Measurements from ENCODE around the gene SRMS.

The SRMS gene

DNA sequence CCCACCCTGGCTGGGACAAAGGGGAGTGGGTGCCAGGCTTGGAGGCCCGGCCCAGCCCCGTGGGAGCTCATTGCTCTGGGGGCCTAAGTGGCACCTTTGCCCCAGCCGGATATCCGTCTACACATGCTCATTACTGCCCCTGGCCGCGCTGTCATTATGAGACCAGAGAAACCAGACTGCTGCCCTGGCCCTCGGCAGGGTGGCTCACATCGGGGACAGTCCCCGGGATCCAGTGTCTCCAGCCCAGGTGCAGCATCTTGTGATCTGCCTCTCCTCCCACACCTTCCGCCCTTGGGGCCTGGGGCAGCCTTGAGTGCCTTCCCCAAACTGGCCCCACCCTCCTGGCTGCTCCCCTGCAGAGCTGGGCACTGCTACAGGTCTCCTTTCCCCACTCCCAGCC lies 4.9 kb downstream of the SRMS start:
- Histone ChIP-seq H3K36me3 (ENCODE audit: insufficient read depth, low read length) (no peaks in the 10 kb centered on the region), H3K4me1 (ENCODE audit: insufficient read depth, low read length, poor library complexity, severe bottlenecking) (peaks cover 6% of the 10 kb centered on the region), H2AFZ (ENCODE audit: low read length) (no peak overlapping the region), H3K27me3 (ENCODE audit: insufficient read depth, low read length, poor library complexity, severe bottlenecking) (no peaks in the 10 kb centered on the region), H3K9me2 (replicated peaks; ENCODE audit: low read depth, low read length) (no peaks in the 10 kb centered on the region), H3K79me2 (ENCODE audit: insufficient read depth, low read length) (no peaks in the 10 kb centered on the region), H3K4me3 (ENCODE audit: low read length, poor library complexity, severe bottlenecking) (no peak overlapping the region), H3K4me2 (ENCODE audit: low read depth, low read length, poor library complexity, severe bottlenecking) (no peak overlapping the region), H3F3A (ENCODE audit: low read depth) (no peaks in the 10 kb centered on the region), H3K9me3 (ENCODE audit: insufficient read depth, low read depth, low read length) (no peaks in the 10 kb centered on the region), H4K20me1 (ENCODE audit: insufficient read depth, low read length, poor library complexity, severe bottlenecking) (no peaks in the 10 kb centered on the region), H3K9ac (ENCODE audit: low read depth, low read length, poor library complexity, severe bottlenecking) (no peak overlapping the region)
- no peak for TF ChIP-seq CTCF (conservative IDR thresholded peaks at IDR 0.05; ENCODE audit: low read length)
- TF ChIP-seq EZH2phosphoT487 (IDR thresholded peaks at IDR 0.05; ENCODE audit: borderline replicate concordance) = no peak

GRCh38 chr20:63542031-63542559 lies 5.5 kb downstream of the SRMS start:
- H3K36me3 ChIP-seq (ENCODE audit: insufficient read depth, low read length) = no peaks in the 10 kb centered on the region
- H4K20me1 ChIP-seq (ENCODE audit: insufficient read depth, low read length, poor library complexity, severe bottlenecking) = no peaks in the 10 kb centered on the region
- H2AFZ ChIP-seq (ENCODE audit: low read length) = no peak overlapping the region
- no peaks in the 10 kb centered on the region for H3K9me3 ChIP-seq (ENCODE audit: insufficient read depth, low read depth, low read length)
- H3K4me1 ChIP-seq (ENCODE audit: insufficient read depth, low read length, poor library complexity, severe bottlenecking) = peaks cover 10% of the 10 kb centered on the region
- no peak overlapping the region for H3K9ac ChIP-seq (ENCODE audit: low read depth, low read length, poor library complexity, severe bottlenecking)
- H3F3A ChIP-seq (ENCODE audit: low read depth) = no peaks in the 10 kb centered on the region
- TF ChIP-seq EZH2phosphoT487 (IDR thresholded peaks at IDR 0.05; ENCODE audit: borderline replicate concordance) (no peak), CTCF (conservative IDR thresholded peaks at IDR 0.05; ENCODE audit: low read length) (no peak)
- H3K9me2 ChIP-seq (replicated peaks; ENCODE audit: low read depth, low read length) = no peaks in the 10 kb centered on the region
- no peaks in the 10 kb centered on the region for H3K27me3 ChIP-seq (ENCODE audit: insufficient read depth, low read length, poor library complexity, severe bottlenecking)
- H3K4me2 ChIP-seq (ENCODE audit: low read depth, low read length, poor library complexity, severe bottlenecking) = no peak overlapping the region
- H3K4me3 ChIP-seq (ENCODE audit: low read length, poor library complexity, severe bottlenecking) = no peak overlapping the region
- no peaks in the 10 kb centered on the region for H3K79me2 ChIP-seq (ENCODE audit: insufficient read depth, low read length)

- TF ChIP-seq EZH2phosphoT487 (IDR thresholded peaks at IDR 0.05; ENCODE audit: borderline replicate concordance) = no peak
- no peak for TF ChIP-seq CTCF (conservative IDR thresholded peaks at IDR 0.05; ENCODE audit: low read length)
- Histone ChIP-seq H3K9me3 (ENCODE audit: insufficient read depth, low read depth, low read length) (no peaks in the 10 kb centered on the region), H3K79me2 (ENCODE audit: insufficient read depth, low read length) (no peaks in the 10 kb centered on the region), H3K27me3 (ENCODE audit: insufficient read depth, low read length, poor library complexity, severe bottlenecking) (no peaks in the 10 kb centered on the region), H3K9me2 (replicated peaks; ENCODE audit: low read depth, low read length) (no peaks in the 10 kb centered on the region), H3K4me2 (ENCODE audit: low read depth, low read length, poor library complexity, severe bottlenecking) (no peak overlapping the region), H2AFZ (ENCODE audit: low read length) (no peak overlapping the region), H3K9ac (ENCODE audit: low read depth, low read length, poor library complexity, severe bottlenecking) (no peak overlapping the region), H4K20me1 (ENCODE audit: insufficient read depth, low read length, poor library complexity, severe bottlenecking) (no peaks in the 10 kb centered on the region), H3K4me3 (ENCODE audit: low read length, poor library complexity, severe bottlenecking) (no peak overlapping the region), H3K4me1 (ENCODE audit: insufficient read depth, low read length, poor library complexity, severe bottlenecking) (peaks cover 12% of the 10 kb centered on the region), H3F3A (ENCODE audit: low read depth) (no peaks in the 10 kb centered on the region), H3K36me3 (ENCODE audit: insufficient read depth, low read length) (no peaks in the 10 kb centered on the region)
These were observed 6.2 kb downstream of the SRMS start for GRCh38 chr20:63541371-63541770.

Data from Loucy (cell line).